Mesendoderm (in vitro differentiated cells): ENCODE measurements around the gene ABCD1.

ENCODE experiments used
- DNase-seq: peaks from one replicate; pipeline ENCODE4 v3.0.0; 2013
- H2AK5ac ChIP-seq: 2 replicates; pipeline ENCODE4 v1.6.1; 2013; ENCODE audit warnings: low read length, inconsistent platforms
- H2BK120ac ChIP-seq: 2 replicates; pipeline ENCODE4 v1.6.1; 2013; ENCODE audit warnings: low read depth, mild to moderate bottlenecking, low read length, moderate library complexity, mixed read lengths
- H2BK15ac ChIP-seq: replicated peaks from 2 replicates; pipeline ENCODE4 v1.6.1; 2013; ENCODE audit warnings: low read depth, mild to moderate bottlenecking, moderate library complexity
- H2BK5ac ChIP-seq: 2 replicates; pipeline ENCODE4 v1.6.1; 2013; ENCODE audit warnings: low read length, inconsistent platforms
- H3K18ac ChIP-seq: 2 replicates; pipeline ENCODE4 v1.6.1; 2013; ENCODE audit warnings: mild to moderate bottlenecking, low read length, mixed read lengths
- H3K23ac ChIP-seq: one replicate; pipeline ENCODE4 v1.6.1; 2013; ENCODE audit warnings: low read length
- H3K27ac ChIP-seq: 2 replicates; pipeline ENCODE4 v1.5.1; 2013; ENCODE audit warnings: low read depth, mild to moderate bottlenecking, inconsistent platforms, low read length, moderate library complexity
- H3K27me3 ChIP-seq: 2 replicates; pipeline ENCODE4 v1.6.1; 2013; ENCODE audit warnings: low read length, control low read depth, mild to moderate bottlenecking, inconsistent platforms; ENCODE audit not compliant: insufficient read depth, poor library complexity
- H3K36me3 ChIP-seq: 2 replicates; pipeline ENCODE4 v1.6.1; 2013; ENCODE audit warnings: low read length, inconsistent platforms; ENCODE audit not compliant: control insufficient read depth, insufficient read depth
- H3K4ac ChIP-seq: one replicate; pipeline ENCODE4 v1.6.1; 2013; ENCODE audit warnings: low read depth, mild to moderate bottlenecking, low read length, moderate library complexity
- H3K4me1 ChIP-seq: 2 replicates; pipeline ENCODE4 v1.6.1; 2013; ENCODE audit warnings: low read depth, low read length, inconsistent platforms; ENCODE audit not compliant: control insufficient read depth
- H3K4me2 ChIP-seq: 2 replicates; pipeline ENCODE4 v1.6.1; 2013; ENCODE audit warnings: low read length
- H3K4me3 ChIP-seq: 2 replicates; pipeline ENCODE4 v1.5.1; 2013; ENCODE audit warnings: mild to moderate bottlenecking, low read length
- H3K56ac ChIP-seq: one replicate; pipeline ENCODE4 v1.6.1; 2013; ENCODE audit warnings: low read length
- H3K79me1 ChIP-seq: 2 replicates; pipeline ENCODE4 v1.6.1; 2013; ENCODE audit warnings: low read length, inconsistent platforms
- H3K79me2 ChIP-seq: 2 replicates; pipeline ENCODE4 v1.6.1; 2013; ENCODE audit warnings: mild to moderate bottlenecking, low read length; ENCODE audit not compliant: control insufficient read depth, insufficient read depth
- H3K9ac ChIP-seq: 2 replicates; pipeline ENCODE4 v1.6.1; 2013; ENCODE audit warnings: low read length, inconsistent platforms
- H4K5ac ChIP-seq: one replicate; pipeline ENCODE4 v1.6.1; 2013; ENCODE audit warnings: low read length
- H4K8ac ChIP-seq: one replicate; pipeline ENCODE4 v1.6.1; 2013; ENCODE audit warnings: low read depth, mild to moderate bottlenecking, control low read depth, low read length, moderate library complexity
- WGBS: extraction: QIAGEN DNeasy Blood & Tissue Kit; methylation state at CpG from one replicate; pipeline ENCODE4 v1.1.7; 2013; ENCODE audit warnings: low lambda C conversion rate, missing lambda C conversion rate; ENCODE audit not compliant: insufficient coverage; ENCODE audit errors: extremely low coverage; 5-methylcytosine and 5-hydroxymethylcytosine counted together

ABCD1 gene

GRCh38 chrX:153784325-153784967 lies 59.8 kb downstream of the ABCD1 start:
- H2AK5ac ChIP-seq, result no peak overlapping the region
- H3K18ac ChIP-seq, result no peak overlapping the region
- H2BK15ac ChIP-seq, result no peak overlapping the region
- H3K9ac ChIP-seq, result no peak overlapping the region
- no peak for DNase-seq
- H3K27ac ChIP-seq, result no peak overlapping the region
- H3K56ac ChIP-seq, result no peak overlapping the region
- no peak overlapping the region for H3K4me2 ChIP-seq
- no peaks in the 10 kb centered on the region for H3K4me1 ChIP-seq
- H4K5ac ChIP-seq, result no peak overlapping the region
- H3K27me3 ChIP-seq, result no peaks in the 10 kb centered on the region
- no peak overlapping the region for H3K23ac ChIP-seq
- H3K36me3 ChIP-seq, result no peaks in the 10 kb centered on the region
- no peak overlapping the region for H2BK5ac ChIP-seq
- no peak overlapping the region for H4K8ac ChIP-seq
- no CpG with 5 or more reads among the region's 27 CpGs for WGBS
- H3K4me3 ChIP-seq, result no peak overlapping the region
- H3K79me2 ChIP-seq, result no peaks in the 10 kb centered on the region
- no peaks in the 10 kb centered on the region for H3K79me1 ChIP-seq
- no peak overlapping the region for H3K4ac ChIP-seq
- H2BK120ac ChIP-seq, result no peak overlapping the region

GRCh38 chrX:153786669-153787068 lies 62.0 kb downstream of the ABCD1 start:
- no peak for DNase-seq
- no peaks in the 10 kb centered on the region for H3K36me3 ChIP-seq
- H3K79me1 ChIP-seq, result no peaks in the 10 kb centered on the region
- H4K8ac ChIP-seq, result no peak overlapping the region
- no peak overlapping the region for H2AK5ac ChIP-seq
- H3K4ac ChIP-seq, result no peak overlapping the region
- no peak overlapping the region for H2BK5ac ChIP-seq
- H3K4me3 ChIP-seq, result no peak overlapping the region
- H3K79me2 ChIP-seq, result no peaks in the 10 kb centered on the region
- no peak overlapping the region for H3K4me2 ChIP-seq
- no peaks in the 10 kb centered on the region for H3K27me3 ChIP-seq
- WGBS, result no CpG with 5 or more reads among the region's 15 CpGs
- H3K9ac ChIP-seq, result no peak overlapping the region
- no peak overlapping the region for H3K18ac ChIP-seq
- H3K56ac ChIP-seq, result no peak overlapping the region
- no peaks in the 10 kb centered on the region for H3K4me1 ChIP-seq
- no peak overlapping the region for H3K23ac ChIP-seq
- H2BK120ac ChIP-seq, result no peak overlapping the region
- H4K5ac ChIP-seq, result no peak overlapping the region
- no peak overlapping the region for H2BK15ac ChIP-seq
- H3K27ac ChIP-seq, result no peak overlapping the region

- Histone ChIP-seq H4K5ac (no peak overlapping the region), H2BK120ac (no peak overlapping the region), H3K27me3 (no peaks in the 10 kb centered on the region), H3K56ac (no peak overlapping the region), H3K36me3 (no peaks in the 10 kb centered on the region), H2BK5ac (no peak overlapping the region), H3K4ac (no peak overlapping the region), H3K79me2 (peaks cover 11% of the 10 kb centered on the region), H3K27ac (no peak overlapping the region), H3K23ac (no peak overlapping the region), H3K4me3 (no peak overlapping the region), H2AK5ac (no peak overlapping the region), H3K4me1 (no peaks in the 10 kb centered on the region), H3K9ac (no peak overlapping the region), H3K79me1 (peaks cover 2% of the 10 kb centered on the region), H3K4me2 (no peak overlapping the region), H2BK15ac (no peak overlapping the region), H4K8ac (no peak overlapping the region), H3K18ac (no peak overlapping the region)
- WGBS, result no CpG with 5 or more reads among the region's 12 CpGs
- DNase-seq, result no peak
These were observed 65.0 kb downstream of the ABCD1 start for GRCh38 chrX:153789654-153790053.

GRCh38 chrX:153791104-153791852 lies 66.6 kb downstream of the ABCD1 start:
- Histone ChIP-seq H2AK5ac (no peak overlapping the region), H3K27me3 (no peaks in the 10 kb centered on the region), H3K18ac (no peak overlapping the region), H4K8ac (no peak overlapping the region), H2BK5ac (no peak overlapping the region), H3K27ac (no peak overlapping the region), H3K79me1 (peaks cover 2% of the 10 kb centered on the region), H3K36me3 (no peaks in the 10 kb centered on the region), H3K4ac (no peak overlapping the region), H3K9ac (no peak overlapping the region), H3K56ac (no peak overlapping the region), H3K4me3 (no peak overlapping the region), H3K4me2 (no peak overlapping the region), H2BK15ac (no peak overlapping the region), H3K23ac (no peak overlapping the region), H3K79me2 (peaks cover 26% of the 10 kb centered on the region), H2BK120ac (no peak overlapping the region), H3K4me1 (no peaks in the 10 kb centered on the region), H4K5ac (no peak overlapping the region)
- DNase-seq, result no peak
- WGBS, result no CpG with 5 or more reads among the region's 17 CpGs

GRCh38 chrX:153792368-153792767 lies 67.7 kb downstream of the ABCD1 start:
- Histone ChIP-seq H3K4me3 (no peak overlapping the region), H3K9ac (no peak overlapping the region), H2BK15ac (no peak overlapping the region), H2BK5ac (no peak overlapping the region), H2BK120ac (no peak overlapping the region), H3K79me2 (peaks cover 26% of the 10 kb centered on the region), H4K8ac (no peak overlapping the region), H3K27ac (no peak overlapping the region), H3K23ac (no peak overlapping the region), H3K79me1 (peaks cover 2% of the 10 kb centered on the region), H3K4ac (no peak overlapping the region), H3K36me3 (peaks cover 2% of the 10 kb centered on the region), H3K18ac (no peak overlapping the region), H2AK5ac (no peak overlapping the region), H3K27me3 (no peaks in the 10 kb centered on the region), H4K5ac (no peak overlapping the region), H3K4me2 (no peak overlapping the region), H3K56ac (no peak overlapping the region), H3K4me1 (no peaks in the 10 kb centered on the region)
- WGBS, result no CpG with 5 or more reads among the region's 6 CpGs
- no peak for DNase-seq
